ENCODE results near the gene RAB5IF.
"Not testable (repeated sequence)": the region's sequence is repeated elsewhere in the genome, so short reads cannot be mapped to it uniquely, and the experiment has no call there.

The RAB5IF gene

GRCh38 chr20:36587388-36588070 lies 18.1 kb upstream of the RAB5IF start:
- ATAC-seq = no peak

- ATAC-seq = no peak
Measured at GRCh38 chr20:36591281-36591680, 14.3 kb upstream of the RAB5IF start.

DNA sequence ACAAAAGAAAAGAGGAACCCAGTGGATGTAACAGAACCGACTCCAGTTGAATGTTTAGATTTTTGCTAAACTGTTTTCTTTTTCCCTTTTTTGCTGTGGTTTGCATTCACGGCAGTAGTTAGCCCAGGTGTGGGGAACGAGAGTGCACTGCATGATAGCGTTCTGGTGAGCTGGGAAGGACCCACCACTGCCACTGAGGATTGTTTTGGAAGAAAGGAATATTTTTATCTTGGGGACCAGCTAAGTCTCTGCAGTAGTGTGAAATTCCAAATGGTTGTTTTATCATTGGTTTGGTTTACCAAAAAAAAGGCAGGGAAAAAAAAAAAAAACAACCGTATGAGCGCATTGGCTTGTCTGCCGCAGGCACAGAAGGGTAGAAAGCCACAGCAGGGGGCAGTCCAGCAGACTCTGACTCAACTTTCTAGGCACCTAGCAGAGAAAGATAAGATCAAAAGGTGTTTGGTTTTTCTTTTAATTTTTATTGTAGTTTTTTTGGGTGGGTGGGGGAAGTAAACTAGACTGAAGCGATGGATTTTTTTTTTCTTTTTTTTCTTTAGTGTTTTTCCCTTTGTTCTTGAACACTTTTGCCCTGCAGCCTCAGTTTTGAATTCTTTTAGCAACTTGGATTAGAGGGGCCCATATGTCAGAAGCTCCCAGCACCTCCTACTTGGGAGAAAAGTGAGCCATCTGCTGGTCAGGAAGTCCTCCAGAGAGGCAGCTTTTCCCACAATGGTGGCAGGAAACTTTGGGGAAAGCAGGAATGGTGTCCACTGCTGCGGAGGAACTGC lies 13.5 kb upstream of the RAB5IF start:
- ATAC-seq = peak; percentile 52 to 59

DNA sequence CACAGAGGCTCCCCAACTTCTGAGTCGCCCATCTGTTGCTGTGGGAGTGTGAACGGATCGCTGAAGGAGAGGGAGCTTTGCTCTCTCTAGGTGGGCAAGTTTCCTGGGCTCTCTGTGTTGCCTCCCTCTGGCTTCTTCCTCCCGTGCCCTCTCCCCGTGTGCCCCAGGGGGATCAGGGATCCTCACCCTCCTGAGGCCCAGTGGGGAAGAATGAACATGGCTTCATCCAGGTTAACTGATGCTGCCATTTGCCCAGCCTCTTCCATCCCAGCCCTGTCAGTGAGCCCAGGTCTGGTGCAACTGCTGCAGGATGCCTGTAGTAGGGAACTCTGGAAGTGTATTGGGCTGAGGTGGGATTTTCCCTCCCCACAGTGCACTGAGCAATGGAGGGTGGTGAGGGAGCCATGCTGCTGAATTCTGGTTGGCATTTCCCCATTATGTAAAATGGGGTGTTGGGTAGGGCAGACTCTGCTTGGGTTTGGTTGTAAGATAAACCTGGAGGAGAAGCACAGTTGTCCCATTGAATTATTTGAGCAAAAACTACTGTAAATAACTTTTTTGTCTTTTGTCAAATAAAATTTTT lies 12.1 kb upstream of the RAB5IF start:
- ATAC-seq = no peak

GRCh38 chr20:36599912-36600345 lies 5.7 kb upstream of the RAB5IF start:
- no peak for ATAC-seq

DNA sequence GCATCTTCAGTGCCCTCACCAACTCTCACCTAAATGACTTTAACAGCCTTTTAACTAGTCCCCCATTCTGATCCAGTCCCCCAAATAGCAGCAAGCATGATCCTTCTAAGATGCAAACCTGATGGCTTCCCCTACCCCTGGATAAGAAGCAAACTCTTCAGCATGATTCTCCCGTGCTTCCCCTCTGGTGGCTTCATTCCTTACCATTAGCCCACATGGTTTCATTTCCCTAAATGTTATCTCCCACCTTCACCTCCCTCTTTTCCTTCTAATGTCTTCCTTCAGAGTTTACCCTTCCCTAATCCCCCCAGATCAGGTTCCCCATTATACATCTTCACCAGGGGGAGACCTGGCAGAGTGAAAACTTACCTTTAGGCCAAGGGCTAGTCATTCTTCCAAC lies 4.0 kb upstream of the RAB5IF start:
- ATAC-seq = no peak

- ATAC-seq = peak; percentile 22 to 31
Measured at GRCh38 chr20:36604952-36605398, 604 bp upstream of the RAB5IF start.

DNA sequence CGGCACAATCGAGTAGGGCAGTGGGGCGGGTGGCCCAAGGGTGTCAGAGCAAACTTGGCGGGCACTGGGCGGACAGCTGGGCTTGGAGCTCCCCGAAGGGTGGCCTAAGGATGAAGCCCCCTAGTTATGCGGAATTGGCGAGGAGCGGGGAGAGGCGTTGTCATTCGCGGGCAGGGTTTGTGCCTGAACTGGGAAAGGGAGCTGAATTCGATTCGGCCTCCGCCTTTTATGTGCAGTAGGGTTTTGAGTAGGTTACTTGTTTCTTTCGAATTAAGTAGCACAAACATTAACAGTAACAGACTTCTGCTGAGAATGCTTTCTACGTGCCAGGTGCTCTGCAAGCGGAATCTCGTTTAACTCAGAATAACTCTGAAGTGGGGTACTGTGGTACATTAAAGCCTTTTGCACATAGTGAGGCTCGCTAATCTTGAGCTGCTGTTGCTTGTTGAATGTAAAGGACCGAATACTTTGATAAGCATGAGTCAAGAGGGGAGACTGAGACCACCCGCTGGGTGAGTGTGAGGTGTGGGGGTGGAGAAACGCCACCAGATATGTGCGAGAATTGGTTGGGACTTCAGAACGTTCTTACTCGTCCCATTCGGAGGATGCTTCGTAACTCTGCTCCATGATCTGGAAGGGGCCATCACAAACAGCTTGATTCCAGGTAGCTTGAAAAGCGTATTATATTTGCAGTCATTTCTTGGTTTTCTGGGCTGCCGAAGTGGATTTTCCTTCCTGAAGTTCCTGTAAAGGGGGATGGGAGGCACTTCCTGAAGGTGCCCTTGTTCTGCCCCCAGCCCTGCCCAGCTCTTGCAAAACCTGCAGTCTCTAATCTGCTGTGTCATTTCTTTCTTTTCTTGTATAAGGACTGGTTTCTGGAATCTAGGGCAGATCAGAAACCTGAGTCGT lies 833 bp downstream of the RAB5IF start:
- no peak for ATAC-seq

DNA sequence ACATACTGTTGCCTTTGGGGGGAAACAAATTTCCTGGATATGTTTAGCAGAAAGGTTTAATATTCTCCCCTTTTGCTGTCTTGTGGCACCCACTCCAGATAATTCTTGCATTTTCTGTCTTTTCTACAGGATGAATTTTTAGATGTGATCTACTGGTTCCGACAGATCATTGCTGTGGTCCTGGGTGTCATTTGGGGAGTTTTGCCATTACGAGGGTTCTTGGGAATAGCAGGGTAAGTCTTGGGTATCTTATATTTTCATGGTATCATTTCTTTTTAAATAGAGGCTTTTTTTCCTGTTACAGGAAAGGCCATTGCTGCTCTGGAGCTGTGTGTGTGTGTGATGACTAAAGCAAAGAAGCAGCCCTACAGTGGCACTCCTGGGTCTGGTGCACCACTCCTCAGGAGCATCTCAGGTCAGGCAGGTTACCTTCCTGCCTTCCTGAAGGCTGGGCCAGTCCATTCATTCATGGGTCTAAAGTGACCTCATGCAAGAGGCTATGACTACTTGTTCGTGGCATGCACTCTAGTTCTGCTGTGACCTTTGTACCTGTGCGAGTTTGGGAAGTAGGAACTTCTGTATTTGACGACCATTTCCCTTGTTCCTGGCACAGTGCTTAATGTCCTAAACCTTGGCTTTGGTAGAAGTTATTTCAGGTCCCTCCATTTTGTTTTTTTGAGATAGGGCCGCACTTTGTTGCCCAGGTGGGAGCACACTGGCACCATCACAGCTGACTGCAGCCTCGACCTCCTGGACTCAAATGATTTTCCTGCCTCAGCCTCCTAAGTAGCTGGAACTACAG lies 2.2 kb downstream of the RAB5IF start:
- no peak for ATAC-seq

DNA sequence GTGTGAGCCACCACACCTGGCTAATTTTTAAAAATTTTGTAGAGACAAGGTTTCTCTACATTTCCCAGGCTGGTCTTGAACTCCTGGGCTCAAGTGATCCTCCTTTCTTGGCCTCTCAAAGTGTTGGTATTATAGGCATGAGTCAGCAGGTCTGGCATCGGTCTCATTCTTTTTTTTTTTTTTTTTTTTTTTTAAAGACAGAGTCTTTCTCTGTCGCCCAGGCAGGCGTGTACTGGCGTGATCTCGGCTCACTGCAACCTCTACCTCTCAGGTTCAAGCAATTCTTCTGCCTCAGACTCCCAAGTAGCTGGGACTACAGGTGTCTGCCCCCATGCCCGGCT lies 2.8 kb downstream of the RAB5IF start:
- ATAC-seq = not testable (repeated sequence)

DNA sequence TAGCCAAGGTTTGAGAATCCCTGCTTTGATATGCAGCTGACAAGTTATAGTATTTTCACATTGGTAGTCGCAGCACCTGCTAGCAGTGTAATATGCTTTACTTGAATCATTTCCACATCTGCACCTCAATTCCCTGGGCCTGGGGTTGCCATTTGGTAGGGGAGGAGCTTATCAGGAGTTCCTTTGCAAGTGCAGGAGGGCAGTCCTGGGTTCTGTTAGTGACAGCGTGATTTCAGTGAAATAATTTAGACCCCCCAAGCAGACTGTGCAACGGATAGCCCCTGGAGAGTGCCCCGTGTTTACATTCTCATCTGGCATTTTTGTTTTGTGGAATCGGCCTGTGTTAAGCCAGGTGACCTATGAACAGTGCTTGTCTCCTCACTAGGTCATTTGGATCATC lies 6.0 kb downstream of the RAB5IF start:
- ATAC-seq = no peak

DNA sequence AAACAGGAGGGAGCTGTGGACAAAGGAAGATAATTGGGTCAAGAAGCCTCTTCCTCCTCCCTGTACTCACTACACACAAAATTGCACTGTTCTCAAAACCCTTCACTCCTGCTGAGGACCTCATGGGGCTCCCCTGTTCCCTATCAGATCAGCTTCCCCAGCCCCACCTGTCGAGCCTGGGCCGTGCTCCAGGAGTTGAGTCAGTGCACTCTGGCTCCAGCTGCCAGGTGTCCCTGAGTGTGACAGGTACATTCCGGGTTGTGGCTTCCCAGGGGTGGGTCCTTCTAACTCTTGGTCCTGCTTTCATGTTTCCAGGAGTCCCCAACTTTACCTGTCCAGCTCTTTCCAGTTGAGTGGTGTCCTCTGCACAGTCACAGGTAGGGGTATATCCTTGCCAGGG lies 8.4 kb downstream of the RAB5IF start:
- no peak for ATAC-seq

- ATAC-seq = no peak
Measured at GRCh38 chr20:36614781-36615557, 9.4 kb downstream of the RAB5IF start.

DNA sequence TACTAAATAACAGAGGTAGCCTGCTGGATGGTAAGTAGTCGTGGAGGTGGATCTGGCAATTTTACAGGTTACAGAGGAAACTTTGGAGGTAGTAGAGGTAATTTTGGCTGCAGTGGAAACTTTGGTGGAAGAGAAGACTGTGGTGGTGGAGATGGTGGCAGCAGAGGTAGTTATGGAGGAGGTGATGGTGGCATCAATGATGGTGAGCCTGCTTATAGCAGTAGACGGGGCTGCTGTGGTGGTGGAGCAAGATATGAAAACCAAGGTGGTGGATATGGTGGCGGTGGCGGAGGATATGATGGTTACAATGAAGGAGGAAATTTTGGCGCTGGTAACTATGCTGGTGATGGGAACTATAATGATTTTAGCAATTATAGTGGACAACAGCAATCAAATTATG lies 15.3 kb downstream of the RAB5IF start:
- no peak for ATAC-seq

DNA sequence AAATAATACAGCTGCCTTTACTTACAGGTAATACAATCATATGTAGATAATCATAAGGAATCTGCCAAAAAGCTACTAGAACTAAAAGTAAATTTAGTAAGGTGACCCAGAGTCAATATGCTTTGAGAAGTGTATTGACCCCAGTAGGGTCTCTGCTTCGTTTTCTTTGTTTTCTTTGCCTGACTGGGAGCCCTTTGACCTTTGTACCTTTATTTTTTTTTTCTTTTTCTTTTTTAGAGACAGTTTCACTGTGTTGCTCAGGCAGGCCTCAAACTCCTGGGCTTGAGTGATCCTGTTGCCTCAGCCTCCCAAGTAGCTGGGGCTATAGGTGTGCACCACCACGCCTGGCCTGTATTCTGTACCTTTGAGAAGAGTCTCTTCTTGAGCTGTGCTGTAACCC lies 17.9 kb downstream of the RAB5IF start:
- no peak for ATAC-seq

DNA sequence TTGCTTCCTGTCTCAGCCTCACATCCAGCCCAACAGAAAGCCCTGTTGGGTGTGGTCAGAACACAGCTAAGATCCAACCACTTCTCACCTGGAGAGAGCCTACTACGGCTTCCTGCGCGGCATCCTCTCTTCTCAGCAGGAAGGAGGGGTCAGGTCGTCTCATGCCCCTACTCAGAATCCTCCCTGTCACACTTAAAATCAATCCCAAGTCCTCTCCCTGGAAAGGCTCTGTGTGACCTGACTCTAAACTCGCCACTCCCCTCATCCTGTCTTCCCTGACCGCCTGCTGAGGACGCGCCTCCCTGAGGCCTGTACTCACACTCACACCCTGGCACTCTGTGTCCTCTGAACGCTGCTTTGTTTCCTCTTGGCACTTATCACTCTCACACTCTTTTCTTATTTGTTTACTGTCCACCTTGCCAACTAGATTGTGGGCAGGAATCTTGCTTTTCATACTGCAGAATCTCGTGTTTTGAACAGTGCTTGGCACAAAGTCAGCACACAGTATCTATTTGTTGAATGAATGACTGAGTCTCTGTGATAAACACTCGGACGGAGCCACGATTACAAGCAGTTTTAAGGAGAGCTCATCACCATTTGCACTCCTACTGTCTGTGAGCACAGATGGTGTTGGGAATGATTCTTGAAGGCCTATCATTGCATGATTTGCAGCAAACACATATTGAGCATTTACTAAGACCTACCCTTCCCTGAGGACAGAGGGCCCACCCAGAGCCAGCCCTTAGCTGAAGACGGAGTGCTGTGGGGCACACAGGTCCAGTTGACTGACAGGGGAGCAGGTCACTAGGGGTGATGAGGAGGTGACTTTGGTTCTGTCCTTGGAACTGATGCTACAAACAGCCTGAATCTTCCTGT lies 18.7 kb downstream of the RAB5IF start:
- no peak for ATAC-seq

DNA sequence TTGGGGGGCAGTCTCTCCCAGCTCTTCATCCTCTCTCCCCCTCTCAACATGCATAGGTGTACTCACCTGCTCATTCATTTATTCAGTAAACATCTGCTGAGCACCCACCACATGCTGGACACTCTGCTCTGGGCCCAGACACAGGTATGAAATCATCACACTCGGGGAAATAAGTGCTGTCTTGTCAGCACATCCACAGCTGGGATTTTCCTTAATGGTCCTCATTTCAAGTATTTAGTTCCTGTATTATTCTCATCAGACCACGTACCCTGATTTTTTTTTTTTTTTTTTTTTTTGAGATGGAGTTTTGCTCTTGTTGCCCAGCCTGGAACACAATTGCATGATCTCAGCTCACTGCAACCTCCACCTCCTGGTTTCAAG lies 19.4 kb downstream of the RAB5IF start:
- ATAC-seq = no peak

DNA sequence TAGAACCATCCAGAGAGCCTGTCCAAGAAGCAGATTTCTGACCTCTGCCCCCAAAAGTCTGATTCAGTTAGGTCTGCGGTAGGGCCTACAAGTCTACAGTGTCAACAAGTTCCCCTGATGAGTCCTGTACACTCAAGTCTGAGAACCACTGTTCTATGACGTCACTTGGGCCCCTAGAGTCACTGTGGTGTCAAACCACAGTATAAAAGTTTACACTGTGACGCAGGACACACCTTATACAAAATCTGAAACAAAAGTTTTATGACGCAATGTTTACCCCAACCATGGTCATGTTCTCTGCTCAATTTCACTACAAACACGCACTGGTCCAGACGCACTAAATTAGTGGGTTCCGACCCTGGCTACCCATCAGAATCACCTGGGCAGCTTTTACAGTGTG lies 22.5 kb downstream of the RAB5IF start:
- ATAC-seq = peak; percentile 37 to 66

GRCh38 chr20:36629719-36630681 lies 24.4 kb downstream of the RAB5IF start:
- peak; percentile 83 for ATAC-seq

Measured in activated CD4-positive, CD25-positive, alpha-beta regulatory T cell treated with anti-CD3 and anti-CD28 coated beads, Interleukin-2, amount 50 U/mL, for 24 hours (primary cell).